Smooth muscle cell (in vitro differentiated cells): ENCODE data around the gene CALHM2. TPM values are rescaled to one million over a fixed set of nuclear protein-coding genes. Genes with fewer than 3 reads are reported as not detected.

Experiments used
- DNase-seq: peaks from one replicate; lab custom pipeline; 2025; ENCODE audit not compliant: unreplicated experiment; lab: John Stamatoyannopoulos, UW
- H2AFZ ChIP-seq: fragments of 200-600 bp; sonication (generic); 2 replicates; pipeline ENCODE4 v1.6.0; 2016; ENCODE audit warnings: antibody characterized with exemption, low read depth, mild to moderate bottlenecking
- H3F3A ChIP-seq: fragments of 200-600 bp; sonication (generic); 2 replicates; pipeline ENCODE4 v1.6.0; 2017; ENCODE audit warnings: antibody characterized with exemption, low read depth
- H3K27ac ChIP-seq: fragments of 200-600 bp; sonication (generic); 2 replicates; pipeline ENCODE4 v1.5.1; 2016; ENCODE audit warnings: low read depth, mild to moderate bottlenecking
- H3K27me3 ChIP-seq: fragments of 200-600 bp; sonication (generic); 2 replicates; pipeline ENCODE4 v1.6.1; 2016; ENCODE audit warnings: low read depth, mild to moderate bottlenecking
- H3K36me3 ChIP-seq: fragments of 200-600 bp; sonication (generic); 2 replicates; pipeline ENCODE4 v1.5.1; 2016; ENCODE audit warnings: low read depth
- H3K4me1 ChIP-seq: fragments of 200-600 bp; sonication (generic); 2 replicates; pipeline ENCODE4 v1.5.1; 2016; ENCODE audit warnings: low read depth
- H3K4me2 ChIP-seq: fragments of 200-600 bp; sonication (generic); 2 replicates; pipeline ENCODE4 v1.6.0; 2016; ENCODE audit warnings: mild to moderate bottlenecking
- H3K4me3 ChIP-seq: fragments of 200-600 bp; sonication (generic); 2 replicates; pipeline ENCODE4 v1.5.1; 2016; ENCODE audit warnings: mild to moderate bottlenecking
- H3K79me2 ChIP-seq: fragments of 200-600 bp; sonication (generic); 2 replicates; pipeline ENCODE4 v1.6.0; 2016; ENCODE audit warnings: low read depth, mild to moderate bottlenecking
- H3K9ac ChIP-seq: fragments of 200-600 bp; sonication (generic); 2 replicates; pipeline ENCODE4 v1.6.0; 2016; ENCODE audit warnings: low read depth
- H3K9me3 ChIP-seq: fragments of 200-600 bp; sonication (generic); replicated peaks from 2 replicates; pipeline ENCODE4 v1.5.1; 2016; ENCODE audit warnings: low read depth
- H4K20me1 ChIP-seq: fragments of 200-600 bp; sonication (generic); 2 replicates; pipeline ENCODE4 v1.6.0; 2016; ENCODE audit warnings: low read depth
- CTCF ChIP-seq: fragments of 200-600 bp; sonication (generic); IDR thresholded peaks from 2 replicates; pipeline ENCODE4 v1.5.1; 2017; ENCODE audit warnings: borderline replicate concordance, mild to moderate bottlenecking, antibody characterized with exemption; ENCODE audit not compliant: insufficient read depth, poor library complexity, severe bottlenecking
- WGBS: methylation state at CpG from one replicate; pipeline ENCODE4 v1.1.7; 2016; ENCODE audit warnings: low lambda C conversion rate; 5-methylcytosine and 5-hydroxymethylcytosine counted together
- polyA plus RNA-seq: library from polyadenylated mRNA; unstranded; fragments of >200 nt; fragmentation: Nextera tagmentation; extraction: Ambion mirVana; gene quantifications from 2 replicates; pipeline ENCODE4 v1.2.1, GENCODE V29; 2016
- total RNA-seq: library from RNA; depleted of rRNA; stranded (reverse); fragments of >200 nt; gene quantifications from 2 replicates; pipeline ENCODE4 v1.2.3, GENCODE V29; 2014

Gene CALHM2
- total and polyA plus RNA-seq, 2 experiments from 2014 or later: 3.1 to 8.6 TPM

GRCh38 chr10:103440416-103440815, 11.8 kb downstream of the CALHM2 start:
- H3K9ac ChIP-seq: no peak overlapping the region
- no peaks in the 10 kb centered on the region for H3K9me3 ChIP-seq
- no peaks in the 10 kb centered on the region for H3K4me1 ChIP-seq
- no peak overlapping the region for H3K4me2 ChIP-seq
- no peak overlapping the region for H3K4me3 ChIP-seq
- no peak for DNase-seq
- no peak overlapping the region for H2AFZ ChIP-seq
- TF ChIP-seq CTCF: no peak
- 98% methylated on average over 14 of the region's 14 CpGs for WGBS
- H4K20me1 ChIP-seq: peaks cover 3% of the 10 kb centered on the region
- H3K27ac ChIP-seq: no peak overlapping the region
- H3K36me3 ChIP-seq: peaks cover 7% of the 10 kb centered on the region
- no peaks in the 10 kb centered on the region for H3K79me2 ChIP-seq
- peaks cover 6% of the 10 kb centered on the region for H3F3A ChIP-seq
- no peaks in the 10 kb centered on the region for H3K27me3 ChIP-seq

- Histone ChIP-seq H3K4me2 (no peak overlapping the region), H3F3A (peaks cover 6% of the 10 kb centered on the region), H3K36me3 (peaks cover 8% of the 10 kb centered on the region), H2AFZ (no peak overlapping the region), H3K27ac (no peak overlapping the region), H4K20me1 (peaks cover 3% of the 10 kb centered on the region), H3K9ac (no peak overlapping the region), H3K79me2 (no peaks in the 10 kb centered on the region), H3K4me3 (no peak overlapping the region), H3K9me3 (no peaks in the 10 kb centered on the region), H3K27me3 (no peaks in the 10 kb centered on the region), H3K4me1 (no peaks in the 10 kb centered on the region)
- DNase-seq: no peak
- over 99% methylated on average over 4 of the region's 4 CpGs for WGBS
- no peak for TF ChIP-seq CTCF
Observed at GRCh38 chr10:103439776-103440175, 12.4 kb downstream of the CALHM2 start.

GRCh38 chr10:103433858-103434257, 18.3 kb downstream of the CALHM2 start:
- no peak for DNase-seq
- peaks cover 3% of the 10 kb centered on the region for H4K20me1 ChIP-seq
- no peak overlapping the region for H3K27ac ChIP-seq
- H3F3A ChIP-seq: no peaks in the 10 kb centered on the region
- no peaks in the 10 kb centered on the region for H3K4me1 ChIP-seq
- peaks cover 23% of the 10 kb centered on the region for H3K36me3 ChIP-seq
- H3K4me2 ChIP-seq: no peak overlapping the region
- H3K9me3 ChIP-seq: no peaks in the 10 kb centered on the region
- no peaks in the 10 kb centered on the region for H3K27me3 ChIP-seq
- TF ChIP-seq CTCF: no peak
- H3K4me3 ChIP-seq: no peak overlapping the region
- WGBS: 96% methylated on average over 2 of the region's 2 CpGs
- no peak overlapping the region for H3K9ac ChIP-seq
- H3K79me2 ChIP-seq: no peaks in the 10 kb centered on the region
- H2AFZ ChIP-seq: no peak overlapping the region

GRCh38 chr10:103431902-103432301, 20.3 kb downstream of the CALHM2 start:
- Histone ChIP-seq H3K27me3 (no peaks in the 10 kb centered on the region), H2AFZ (no peak overlapping the region), H3K4me2 (no peak overlapping the region), H3K4me1 (no peaks in the 10 kb centered on the region), H3K4me3 (no peak overlapping the region), H3K9me3 (no peaks in the 10 kb centered on the region), H4K20me1 (peaks cover under 1% of the 10 kb centered on the region), H3F3A (no peaks in the 10 kb centered on the region), H3K36me3 (peaks cover 28% of the 10 kb centered on the region), H3K79me2 (no peaks in the 10 kb centered on the region), H3K27ac (no peak overlapping the region), H3K9ac (no peak overlapping the region)
- no peak for TF ChIP-seq CTCF
- no peak for DNase-seq
- 87% methylated on average over 8 of the region's 8 CpGs for WGBS
